ENCODE measurements around the gene C1orf21.

DNA sequence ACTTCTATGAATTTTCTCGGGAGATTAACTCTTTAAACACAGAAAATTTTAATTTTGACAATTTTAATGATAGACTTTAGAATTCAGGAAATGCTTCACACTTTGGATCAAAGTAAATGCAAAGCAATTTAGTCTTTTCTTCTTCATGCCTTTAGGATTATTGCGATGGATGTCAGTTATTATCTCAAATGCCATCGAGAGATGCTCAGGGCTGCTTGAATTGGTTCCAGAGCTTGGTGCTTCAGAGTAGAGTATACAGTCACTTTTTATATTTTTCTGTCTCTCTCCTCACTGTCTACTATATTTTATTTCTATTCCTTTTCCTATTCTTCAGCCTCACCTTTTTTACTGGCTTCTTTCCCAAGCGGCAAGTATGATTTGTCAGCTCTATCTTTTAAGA is 59.2 kb downstream of the C1orf21 start:
- no peak for TF ChIP-seq ZNF8 (CRISPR knock-in tag; IDR thresholded peaks at IDR 0.05)
- no peak for TF ChIP-seq CSDC2 (CRISPR knock-in tag; IDR thresholded peaks at IDR 0.05)
- TF ChIP-seq, protein P1, sequence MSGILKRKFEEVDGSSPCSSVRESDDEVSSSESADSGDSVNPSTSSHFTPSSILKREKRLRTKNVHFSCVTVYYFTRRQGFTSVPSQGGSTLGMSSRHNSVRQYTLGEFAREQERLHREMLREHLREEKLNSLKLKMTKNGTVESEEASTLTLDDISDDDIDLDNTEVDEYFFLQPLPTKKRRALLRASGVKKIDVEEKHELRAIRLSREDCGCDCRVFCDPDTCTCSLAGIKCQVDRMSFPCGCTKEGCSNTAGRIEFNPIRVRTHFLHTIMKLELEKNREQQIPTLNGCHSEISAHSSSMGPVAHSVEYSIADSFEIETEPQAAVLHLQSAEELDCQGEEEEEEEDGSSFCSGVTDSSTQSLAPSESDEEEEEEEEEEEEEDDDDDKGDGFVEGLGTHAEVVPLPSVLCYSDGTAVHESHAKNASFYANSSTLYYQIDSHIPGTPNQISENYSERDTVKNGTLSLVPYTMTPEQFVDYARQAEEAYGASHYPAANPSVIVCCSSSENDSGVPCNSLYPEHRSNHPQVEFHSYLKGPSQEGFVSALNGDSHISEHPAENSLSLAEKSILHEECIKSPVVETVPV (CRISPR knock-in tag; IDR thresholded peaks at IDR 0.05), result no peak
- no peak for TF ChIP-seq ESRRG (CRISPR knock-in tag; IDR thresholded peaks at IDR 0.05)
- no peak for TF ChIP-seq OSR1 (CRISPR knock-in tag; IDR thresholded peaks at IDR 0.05)
- TF ChIP-seq ZNF565 (CRISPR knock-in tag; conservative IDR thresholded peaks at IDR 0.05; ENCODE audit: low read depth), result no peak
- no peak for TF ChIP-seq ARNTL (CRISPR knock-in tag; IDR thresholded peaks at IDR 0.05; ENCODE audit: borderline replicate concordance, low read depth)
- TF ChIP-seq, protein P2, sequence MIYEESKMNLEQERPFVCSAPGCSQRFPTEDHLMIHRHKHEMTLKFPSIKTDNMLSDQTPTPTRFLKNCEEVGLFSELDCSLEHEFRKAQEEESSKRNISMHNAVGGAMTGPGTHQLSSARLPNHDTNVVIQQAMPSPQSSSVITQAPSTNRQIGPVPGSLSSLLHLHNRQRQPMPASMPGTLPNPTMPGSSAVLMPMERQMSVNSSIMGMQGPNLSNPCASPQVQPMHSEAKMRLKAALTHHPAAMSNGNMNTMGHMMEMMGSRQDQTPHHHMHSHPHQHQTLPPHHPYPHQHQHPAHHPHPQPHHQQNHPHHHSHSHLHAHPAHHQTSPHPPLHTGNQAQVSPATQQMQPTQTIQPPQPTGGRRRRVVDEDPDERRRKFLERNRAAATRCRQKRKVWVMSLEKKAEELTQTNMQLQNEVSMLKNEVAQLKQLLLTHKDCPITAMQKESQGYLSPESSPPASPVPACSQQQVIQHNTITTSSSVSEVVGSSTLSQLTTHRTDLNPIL (CRISPR knock-in tag; IDR thresholded peaks at IDR 0.05; ENCODE audit: low read depth), result no peak
- TF ChIP-seq RARB (CRISPR knock-in tag; IDR thresholded peaks at IDR 0.05), result no peak
- TF ChIP-seq ZFP3 (CRISPR knock-in tag; IDR thresholded peaks at IDR 0.05), result no peak
